Panc1 (cell line): ENCODE data around the gene CBL. TPM values are rescaled to one million over a fixed set of nuclear protein-coding genes. Genes with fewer than 3 reads are reported as not detected.

Experiments
- ATAC-seq: fragments of 200-7000 bp; cut with Tn5 transposase; 2 replicates; pipeline ENCODE4 v1.9.1; 2020; ENCODE audit warnings: mild to moderate bottlenecking, moderate library complexity
- BruUV-seq: library from RNA; stranded (reverse); fragments of 400-500 nt; replicated peaks from 2 replicates; lab custom pipeline; 2021; lab: Mats Ljungman, UMichigan
- CTCF ChIA-PET: fragments of 300-600 bp; sonication (Branson Sonifier 250); formaldehyde crosslinking; loops from one replicate; lab custom pipeline; 2022; ENCODE audit warnings: antibody characterized with exemption; lab: Charles Lee
- POLR2A ChIA-PET: fragments of 300-600 bp; sonication (Branson Sonifier 250); formaldehyde crosslinking; loops from one replicate; lab custom pipeline; 2022; ENCODE audit warnings: antibody characterized with exemption; lab: Charles Lee
- DNase-seq: peaks from one replicate; pipeline ENCODE4 v3.0.0-alpha.2; 2010; ENCODE audit warnings: low read depth, low spot score
- H3K27ac ChIP-seq: 2 replicates; pipeline ENCODE4 v1.5.1; 2011; ENCODE audit warnings: mild to moderate bottlenecking, low read length, inconsistent platforms
- H3K27me3 ChIP-seq: fragments of 200-500 bp; sonication (Bioruptor generic); 2 replicates; pipeline ENCODE4 v1.6.0; 2014; ENCODE audit warnings: low read length, inconsistent platforms; ENCODE audit not compliant: control insufficient read depth, insufficient read depth
- H3K36me3 ChIP-seq: fragments of 200-500 bp; sonication (Bioruptor generic); 2 replicates; pipeline ENCODE4 v1.5.1; 2014; ENCODE audit warnings: inconsistent platforms, mild to moderate bottlenecking, low read length, moderate library complexity; ENCODE audit not compliant: control insufficient read depth, insufficient read depth
- H3K4me1 ChIP-seq: 2 replicates; pipeline ENCODE4 v1.5.1; 2011; ENCODE audit warnings: inconsistent platforms, mild to moderate bottlenecking, low read length, moderate library complexity; ENCODE audit not compliant: control insufficient read depth, insufficient read depth
- H3K4me3 ChIP-seq, 2 experiments: 2 replicates each; pipeline ENCODE4 v1.5.1; 2011 to 2012; ENCODE audit warnings: low read depth in 2 of 2, low read length in 2 of 2, mild to moderate bottlenecking in 2 of 2, inconsistent platforms in 1 of 2, moderate library complexity in 1 of 2
- H3K9me3 ChIP-seq: fragments of 200-500 bp; sonication (Bioruptor generic); 2 replicates; pipeline ENCODE4 v1.5.1; 2014; ENCODE audit warnings: low read depth, mild to moderate bottlenecking, inconsistent platforms, low read length, moderate library complexity; ENCODE audit not compliant: control insufficient read depth, insufficient read depth
- CTCF ChIP-seq: fragments of 450-650 bp; IDR thresholded peaks from 2 replicates; pipeline ENCODE4 v1.5.1; 2017; ENCODE audit warnings: mild to moderate bottlenecking
- POLR2AphosphoS5 ChIP-seq: IDR thresholded peaks from 2 replicates; pipeline ENCODE4 v1.6.1; 2012; ENCODE audit warnings: mild to moderate bottlenecking, low read depth, low read length, moderate library complexity
- REST ChIP-seq, 2 experiments: IDR thresholded peaks; 2 replicates each; pipeline ENCODE4 v1.6.1; 2011 to 2012; ENCODE audit warnings: low read depth in 2 of 2, control low read depth in 1 of 2, low read length in 1 of 2, mild to moderate bottlenecking in 1 of 2, moderate library complexity in 1 of 2; ENCODE audit not compliant: insufficient read depth in 1 of 2
- SIN3A ChIP-seq: IDR thresholded peaks from 2 replicates; pipeline ENCODE4 v1.6.1; 2012; ENCODE audit warnings: low read depth, mild to moderate bottlenecking, low read length, moderate library complexity, borderline replicate concordance; ENCODE audit not compliant: insufficient read depth
- TCF7L2 ChIP-seq: IDR thresholded peaks from 2 replicates; pipeline ENCODE4 v1.6.1; 2011; ENCODE audit warnings: mild to moderate bottlenecking, low read depth, low read length, inconsistent platforms
- in situ Hi-C: cut with HindIII; loops from 2 replicates; pipeline ENCODE4 v1.10.0; 2016; ENCODE audit warnings: low sequenced_read_pairs, low pct_unique_long_range_greater_than_20kb
- intact Hi-C: fragments of 100-400 bp; cut with micrococcal nuclease; formaldehyde crosslinking; loops from one replicate; pipeline ENCODE4 v1.10.0; 2022; ENCODE audit not compliant: unreplicated experiment
- total RNA-seq: library from RNA; stranded (reverse); gene quantifications from one replicate; pipeline ENCODE4 v1.2.1, GENCODE V29; 2021; ENCODE audit not compliant: unreplicated experiment

The CBL gene
- total RNA-seq, 1 experiment from 2014 or later: 69.9 TPM

DNA sequence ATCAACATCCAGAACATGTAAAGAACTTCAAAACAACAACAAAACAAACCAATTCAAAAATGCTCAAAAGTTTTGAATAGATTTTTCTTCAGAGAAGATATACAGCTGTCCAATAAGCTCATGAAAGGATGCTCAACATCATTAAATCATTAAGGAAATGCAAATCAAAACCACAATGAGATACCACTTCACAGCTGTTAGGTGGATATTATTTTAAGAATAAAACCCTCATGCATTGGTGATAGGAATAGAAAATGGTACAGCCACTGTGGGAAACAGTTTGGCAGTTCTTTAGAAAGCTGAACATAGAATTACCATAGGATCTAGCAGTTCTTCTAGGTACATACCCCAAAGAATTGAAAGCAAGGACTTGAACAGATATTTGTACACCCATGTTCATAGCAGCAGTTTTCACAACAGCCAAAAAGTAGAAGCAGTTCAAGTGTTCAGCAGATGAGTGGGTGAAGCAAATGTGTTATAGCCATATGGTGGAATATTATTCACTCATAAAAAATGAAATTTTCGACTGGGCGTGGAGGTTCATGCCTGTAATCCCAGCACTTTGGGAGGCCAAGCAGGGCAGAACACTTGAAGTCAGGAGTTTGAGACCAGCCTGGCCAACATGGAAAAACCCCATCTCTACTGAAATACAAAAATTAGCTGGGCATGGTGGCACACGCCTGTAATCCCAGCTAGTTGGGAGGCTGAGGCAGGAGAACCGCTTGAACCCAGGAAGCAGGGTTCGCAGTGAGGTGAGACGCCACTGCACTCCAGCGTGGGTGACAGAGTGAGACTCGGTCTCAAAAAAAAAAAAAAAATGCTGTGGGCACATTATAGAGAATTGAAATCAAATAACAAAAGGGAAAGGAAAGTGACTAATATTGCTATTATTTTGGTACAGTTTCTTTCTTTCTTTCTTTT is 42.9 kb downstream of the CBL start:
- TF ChIP-seq TCF7L2 (no peak), POLR2AphosphoS5 (no peak), SIN3A (no peak), REST (IDR thresholded peaks at IDR 0.05; ENCODE audit: insufficient read depth in 1 of 2, low read depth in 2 of 2, low read length in 1 of 2) (no peak), CTCF (no peak)
- no peak for DNase-seq
- no peak overlapping the region for H3K27ac ChIP-seq
- ChIA-PET POLR2A (interaction anchor here (0.6 kb wide), 1 partner anchor 104 kb away, joined by 3 read pairs; no protein-coding TSS in a partner anchor), CTCF (interaction anchor here (0.7 kb wide), 1 partner anchor 11 kb away, joined by 3 read pairs; no protein-coding TSS in a partner anchor)
- BruUV-seq: TSS peak; percentile 40
- no peaks in the 10 kb centered on the region for H3K9me3 ChIP-seq
- ATAC-seq: no peak
- intact Hi-C loops: no loop called here
- no peaks in the 10 kb centered on the region for H3K4me1 ChIP-seq
- H3K4me3 ChIP-seq: no peak overlapping the region
- H3K36me3 ChIP-seq: no peaks in the 10 kb centered on the region
- in situ Hi-C loops: no loop called here
- H3K27me3 ChIP-seq: no peaks in the 10 kb centered on the region

GRCh38 chr11:119249671-119250010 is 43.5 kb downstream of the CBL start:
- Histone ChIP-seq H3K9me3 (no peaks in the 10 kb centered on the region), H3K36me3 (no peaks in the 10 kb centered on the region), H3K27ac (no peak overlapping the region), H3K4me1 (no peaks in the 10 kb centered on the region), H3K27me3 (no peaks in the 10 kb centered on the region), H3K4me3 (no peak overlapping the region)
- ATAC-seq (no peak), DNase-seq (no peak)
- in situ Hi-C loops: no loop called here
- intact Hi-C loops: no loop called here
- no TSS peak for BruUV-seq
- ChIA-PET CTCF (no interaction called here), POLR2A (no interaction called here)
- TF ChIP-seq CTCF (no peak), REST (IDR thresholded peaks at IDR 0.05; ENCODE audit: insufficient read depth in 1 of 2, low read depth in 2 of 2, low read length in 1 of 2) (no peak)
